Muscle of leg (tissue), 11 donors: ENCODE data around the gene UNC13B. TPM values are rescaled to one million over a fixed set of nuclear protein-coding genes. Genes with fewer than 3 reads are reported as not detected.
A peak's percentile ranks its signal among the peaks of the same experiment; 100 is the strongest.

Experiments used
- DNase-seq: peaks from one replicate; pipeline ENCODE4 v3.0.0; 2013
- H3K27ac ChIP-seq: one replicate; pipeline ENCODE4 v1.5.1; 2013; ENCODE audit warnings: mild to moderate bottlenecking, low read length, control low read depth
- H3K27me3 ChIP-seq: one replicate; pipeline ENCODE4 v1.6.1; 2013; ENCODE audit warnings: low read length; ENCODE audit not compliant: control insufficient read depth, insufficient read depth
- H3K36me3 ChIP-seq: one replicate; pipeline ENCODE4 v1.6.1; 2013; ENCODE audit warnings: low read length; ENCODE audit not compliant: control insufficient read depth, insufficient read depth
- H3K4me1 ChIP-seq: one replicate; pipeline ENCODE4 v1.6.1; 2013; ENCODE audit warnings: low read length; ENCODE audit not compliant: control insufficient read depth, insufficient read depth
- H3K4me3 ChIP-seq: one replicate; pipeline ENCODE4 v1.5.1; 2013; ENCODE audit warnings: low read length, control low read depth
- H3K9me3 ChIP-seq: replicated peaks from 2 replicates; pipeline ENCODE4 v1.6.1; 2013; ENCODE audit warnings: low read depth, low read length; ENCODE audit not compliant: control insufficient read depth
- WGBS: methylation state at CpG from one replicate; pipeline ENCODE4 v1.1.5; 2013; ENCODE audit warnings: missing lambda C conversion rate; ENCODE audit not compliant: insufficient coverage; 5-methylcytosine and 5-hydroxymethylcytosine counted together
- polyA plus RNA-seq, 8 donors: library from polyadenylated mRNA; unstranded; fragments of 120-200 nt; gene quantifications; one replicate each; pipeline versions ENCODE4 v1.2.1 to v1.2.3, GENCODE V29; 2013; ENCODE audit warnings: inconsistent platforms in 1 of 8, low replicate concordance in 1 of 8; ENCODE audit not compliant: insufficient read length in 8 of 8, insufficient read depth in 1 of 8
- total RNA-seq: library from RNA; stranded (reverse); fragments of 120-200 nt; gene quantifications from one replicate; pipeline ENCODE4 v1.2.4, GENCODE V29; 2013

UNC13B gene
- total and polyA plus RNA-seq, 9 donors = 12.0 to 23.5 (median 15.5) TPM

- no peak for DNase-seq
- H3K27me3 ChIP-seq = no peaks in the 10 kb centered on the region
- no peak overlapping the region for H3K4me3 ChIP-seq
- H3K36me3 ChIP-seq = peaks cover 4% of the 10 kb centered on the region
- peaks cover 5% of the 10 kb centered on the region for H3K4me1 ChIP-seq
- 90% methylated on average over 4 of the region's 4 CpGs for WGBS
- no peak overlapping the region for H3K27ac ChIP-seq
- H3K9me3 ChIP-seq = no peaks in the 10 kb centered on the region
Measured at GRCh38 chr9:35313916-35314315, 152.1 kb downstream of the UNC13B start.

GRCh38 chr9:35318741-35319140 is 156.9 kb downstream of the UNC13B start:
- DNase-seq = no peak
- no CpG with 5 or more reads among the region's 1 CpG for WGBS
- Histone ChIP-seq H3K36me3 (no peaks in the 10 kb centered on the region), H3K27me3 (no peaks in the 10 kb centered on the region), H3K4me1 (no peaks in the 10 kb centered on the region), H3K4me3 (no peak overlapping the region), H3K27ac (no peak overlapping the region), H3K9me3 (no peaks in the 10 kb centered on the region)

- Histone ChIP-seq H3K36me3 (no peaks in the 10 kb centered on the region), H3K27ac (no peak overlapping the region), H3K4me3 (no peak overlapping the region), H3K9me3 (no peaks in the 10 kb centered on the region), H3K4me1 (no peaks in the 10 kb centered on the region), H3K27me3 (no peaks in the 10 kb centered on the region)
- 80% methylated on average over 3 of the region's 8 CpGs for WGBS
- no peak for DNase-seq
Measured at GRCh38 chr9:35322075-35322885, 160.5 kb downstream of the UNC13B start.

DNA sequence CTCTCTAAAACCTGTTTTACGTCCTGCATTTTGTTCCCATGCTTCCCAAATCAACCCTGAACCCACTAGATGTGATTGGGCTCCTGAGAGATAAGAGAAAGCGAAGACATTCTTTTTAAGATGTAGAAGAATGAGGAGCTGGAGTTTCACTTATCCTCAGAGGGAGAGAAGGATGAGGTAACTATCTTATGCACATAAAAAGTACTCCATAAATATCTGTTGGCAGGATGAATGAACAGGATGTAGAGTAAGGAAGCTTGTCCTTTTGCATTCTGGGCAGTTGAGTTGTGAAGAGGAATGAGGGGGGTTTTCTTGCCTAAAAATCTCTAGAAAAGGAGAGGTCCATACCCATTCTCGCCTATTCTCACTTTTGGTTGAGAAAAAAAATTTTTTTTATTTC is 163.2 kb downstream of the UNC13B start:
- Histone ChIP-seq H3K36me3 (no peaks in the 10 kb centered on the region), H3K4me1 (no peaks in the 10 kb centered on the region), H3K27me3 (no peaks in the 10 kb centered on the region), H3K4me3 (no peak overlapping the region), H3K9me3 (no peaks in the 10 kb centered on the region), H3K27ac (no peak overlapping the region)
- WGBS = no CpG with 5 or more reads among the region's 3 CpGs
- no peak for DNase-seq

DNA sequence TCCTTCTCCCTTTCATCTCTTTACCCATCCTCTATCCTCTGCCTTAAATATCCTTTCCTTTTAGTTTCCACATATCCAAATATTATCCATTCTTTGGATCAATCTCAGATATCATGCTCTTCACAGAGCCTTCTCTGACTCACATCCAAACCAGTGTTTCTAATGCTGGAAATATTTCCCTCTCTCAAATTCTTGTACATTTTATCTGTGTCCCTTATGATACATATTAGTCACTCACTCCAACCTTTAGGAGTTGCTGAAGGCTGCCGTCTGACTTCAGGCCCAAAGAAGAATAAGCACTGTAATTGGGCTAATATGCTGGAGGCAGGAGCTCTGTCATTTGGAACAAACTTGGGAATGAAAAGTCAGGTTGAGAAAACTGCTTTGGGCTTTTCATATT is 171.7 kb downstream of the UNC13B start:
- Histone ChIP-seq H3K27me3 (no peaks in the 10 kb centered on the region), H3K9me3 (no peaks in the 10 kb centered on the region), H3K36me3 (peaks cover 1% of the 10 kb centered on the region), H3K4me1 (no peaks in the 10 kb centered on the region), H3K27ac (no peak overlapping the region), H3K4me3 (no peak overlapping the region)
- peak; percentile 7 for DNase-seq
- 20% methylated on average over 1 of the region's 1 CpG for WGBS

GRCh38 chr9:35335164-35335563 is 173.4 kb downstream of the UNC13B start:
- DNase-seq = no peak
- Histone ChIP-seq H3K9me3 (no peaks in the 10 kb centered on the region), H3K27me3 (no peaks in the 10 kb centered on the region), H3K36me3 (peaks cover 3% of the 10 kb centered on the region), H3K4me3 (no peak overlapping the region), H3K27ac (no peak overlapping the region), H3K4me1 (no peaks in the 10 kb centered on the region)

GRCh38 chr9:35338086-35338485 is 176.3 kb downstream of the UNC13B start:
- no peaks in the 10 kb centered on the region for H3K27me3 ChIP-seq
- WGBS = 100% methylated on average over 1 of the region's 2 CpGs
- peaks cover 14% of the 10 kb centered on the region for H3K4me1 ChIP-seq
- peaks cover 3% of the 10 kb centered on the region for H3K36me3 ChIP-seq
- no peaks in the 10 kb centered on the region for H3K9me3 ChIP-seq
- DNase-seq = no peak
- no peak overlapping the region for H3K4me3 ChIP-seq
- no peak overlapping the region for H3K27ac ChIP-seq

DNA sequence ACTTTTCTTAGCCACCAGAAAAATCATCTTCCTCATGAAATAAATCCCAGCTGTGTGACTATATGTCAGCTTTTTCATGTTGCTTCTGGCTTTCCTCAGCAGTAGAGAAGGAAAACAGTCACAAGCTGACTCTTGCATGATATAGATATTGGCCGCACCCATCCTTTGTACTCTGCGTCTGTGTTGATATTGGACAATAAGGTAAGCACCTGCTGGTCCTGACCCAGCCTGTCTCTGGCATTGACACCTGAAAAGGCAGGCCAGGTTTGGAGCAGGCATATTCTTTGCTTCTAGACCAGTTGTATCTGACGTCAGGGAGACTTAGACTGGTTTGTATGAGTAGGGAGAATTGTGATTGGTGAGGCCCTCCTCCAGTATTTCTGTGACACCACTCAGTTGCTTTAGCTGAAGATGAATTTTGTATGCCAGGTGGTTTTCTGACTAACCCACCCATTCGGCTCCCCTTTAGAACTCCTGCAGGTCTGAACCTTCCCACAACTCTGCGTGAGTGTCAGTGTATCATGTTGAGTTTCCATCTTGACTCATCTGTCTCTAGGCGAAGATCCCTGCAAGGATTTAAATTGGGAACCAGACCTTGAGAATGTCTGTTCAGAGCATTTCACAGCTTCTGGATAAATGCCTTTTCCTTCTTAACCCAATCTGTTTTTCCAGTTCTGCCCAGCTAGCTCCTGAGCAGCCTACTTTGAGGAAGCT is 176.9 kb downstream of the UNC13B start:
- peak; percentile 18 for DNase-seq
- H3K36me3 ChIP-seq = peaks cover 3% of the 10 kb centered on the region
- H3K27me3 ChIP-seq = no peaks in the 10 kb centered on the region
- no peak overlapping the region for H3K27ac ChIP-seq
- H3K9me3 ChIP-seq = no peaks in the 10 kb centered on the region
- 75% methylated on average over 4 of the region's 6 CpGs for WGBS
- H3K4me3 ChIP-seq = no peak overlapping the region
- H3K4me1 ChIP-seq = peaks cover 14% of the 10 kb centered on the region

GRCh38 chr9:35340046-35340445 is 178.2 kb downstream of the UNC13B start:
- no CpG with 5 or more reads among the region's 1 CpG for WGBS
- no peak for DNase-seq
- peaks cover 3% of the 10 kb centered on the region for H3K36me3 ChIP-seq

DNA sequence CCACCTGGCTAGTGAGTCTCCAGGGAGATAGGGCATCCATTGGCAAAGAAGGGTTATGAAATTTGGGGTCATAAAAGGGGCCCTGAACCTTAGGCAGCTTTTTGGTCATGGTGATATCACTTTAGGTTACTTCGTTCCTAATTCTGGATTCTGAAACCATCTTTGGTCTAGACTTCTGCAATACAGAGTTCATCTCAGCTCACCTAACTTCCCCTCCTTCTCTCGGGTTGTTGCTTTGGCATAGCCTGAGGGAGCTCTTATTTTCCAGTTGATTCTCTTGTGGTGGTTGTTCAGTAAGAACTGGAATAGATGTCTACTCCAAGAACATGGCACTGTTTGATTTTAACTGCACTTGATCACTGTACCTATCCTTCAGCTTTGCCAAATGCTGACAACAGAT is 179.2 kb downstream of the UNC13B start:
- peak overlapping the region; percentile 71 for H3K27ac ChIP-seq
- peaks cover 3% of the 10 kb centered on the region for H3K36me3 ChIP-seq
- H3K27me3 ChIP-seq = no peaks in the 10 kb centered on the region
- no CpG with 5 or more reads among the region's 2 CpGs for WGBS
- no peak overlapping the region for H3K4me3 ChIP-seq
- no peak for DNase-seq
- H3K4me1 ChIP-seq = peaks cover 14% of the 10 kb centered on the region
- H3K9me3 ChIP-seq = no peaks in the 10 kb centered on the region

More at GRCh38 chr9:35340046-35340445, 178.2 kb downstream of the UNC13B start:
- Histone ChIP-seq H3K9me3 (no peaks in the 10 kb centered on the region), H3K27me3 (no peaks in the 10 kb centered on the region), H3K4me1 (peaks cover 14% of the 10 kb centered on the region), H3K27ac (no peak overlapping the region), H3K4me3 (no peak overlapping the region)
